ENCODE data around the gene SERTAD4.

DNA sequence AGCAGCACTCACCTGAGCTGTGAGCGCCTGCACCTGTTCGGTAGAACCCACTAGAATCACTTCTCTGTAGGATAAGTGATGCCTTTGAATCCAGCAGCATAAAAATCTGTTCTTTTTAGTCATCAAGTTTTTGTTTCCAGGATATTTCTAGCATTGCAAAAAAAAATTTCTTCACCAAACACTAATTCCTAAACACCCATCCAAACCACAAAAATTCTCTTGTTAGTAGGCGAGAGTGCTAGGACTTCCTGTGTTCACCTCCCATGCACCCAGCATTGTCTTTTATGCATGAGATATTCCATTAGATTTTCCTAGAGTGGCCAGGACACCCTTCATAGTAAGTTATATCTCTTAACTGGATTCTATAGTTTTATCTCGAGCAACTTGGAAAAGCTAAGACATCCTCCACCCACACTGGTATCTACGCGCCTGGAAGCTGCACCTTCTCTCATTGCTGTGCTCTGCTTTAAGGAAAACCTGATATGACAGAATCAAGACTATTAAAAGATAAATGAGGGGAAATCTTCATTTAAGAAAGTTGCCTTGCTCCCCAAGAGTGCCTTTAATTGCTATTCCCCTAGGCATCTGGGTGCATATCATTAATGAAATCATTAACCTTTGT, 12.3 kb downstream of the SERTAD4 start:
- TF ChIP-seq CTCF (IDR thresholded peaks at IDR 0.05; ENCODE audit: poor library complexity) (no peak), EZH2 (IDR thresholded peaks at IDR 0.05; ENCODE audit: borderline replicate concordance) (no peak), EZH2phosphoT487 (IDR thresholded peaks at IDR 0.05; ENCODE audit: low read depth, severe bottlenecking, unreplicated experiment) (no peak)

All from hepatocyte (in vitro differentiated cells).